Fibroblast of lung (primary cell): ENCODE data around the gene PTPRZ1.

Source experiments
- EZH2 ChIP-seq: IDR thresholded peaks from 2 replicates; pipeline ENCODE4 v1.5.1; 2012; ENCODE audit warnings: low read length, control low read depth, mild to moderate bottlenecking; ENCODE audit errors: missing control alignments
- TF ChIP-seq, protein P1 (sequence below), 2 donors: IDR thresholded peaks in 1 of 2; conservative IDR thresholded peaks in 1 of 2; 1 replicate in 1 of 2; 2 replicates in 1 of 2; pipeline ENCODE4 v1.5.1; 2011 to 2012; ENCODE audit warnings: low read length in 2 of 2, control low read depth in 1 of 2, inconsistent platforms in 1 of 2, low read depth in 1 of 2, mild to moderate bottlenecking in 1 of 2

DNA sequence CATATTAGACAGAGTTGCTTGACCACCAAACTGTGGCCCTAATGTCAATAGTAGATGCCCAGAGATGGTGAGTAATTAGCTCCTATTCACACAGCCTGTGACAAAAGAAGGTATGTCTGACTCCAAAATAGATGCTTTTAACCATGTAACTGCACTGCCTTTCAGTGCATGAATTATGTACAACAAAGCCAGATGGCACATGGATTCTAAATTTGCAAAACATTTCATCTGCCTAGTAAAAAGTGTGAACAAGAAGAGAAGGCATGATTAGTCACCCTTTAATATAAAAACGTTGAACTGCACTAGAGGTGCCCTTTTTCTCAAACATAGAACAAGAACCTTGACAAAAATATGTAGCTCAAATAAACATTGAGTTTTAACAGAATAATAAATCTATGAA is 35.5 kb upstream of the PTPRZ1 start:
- TF ChIP-seq, protein P1, sequence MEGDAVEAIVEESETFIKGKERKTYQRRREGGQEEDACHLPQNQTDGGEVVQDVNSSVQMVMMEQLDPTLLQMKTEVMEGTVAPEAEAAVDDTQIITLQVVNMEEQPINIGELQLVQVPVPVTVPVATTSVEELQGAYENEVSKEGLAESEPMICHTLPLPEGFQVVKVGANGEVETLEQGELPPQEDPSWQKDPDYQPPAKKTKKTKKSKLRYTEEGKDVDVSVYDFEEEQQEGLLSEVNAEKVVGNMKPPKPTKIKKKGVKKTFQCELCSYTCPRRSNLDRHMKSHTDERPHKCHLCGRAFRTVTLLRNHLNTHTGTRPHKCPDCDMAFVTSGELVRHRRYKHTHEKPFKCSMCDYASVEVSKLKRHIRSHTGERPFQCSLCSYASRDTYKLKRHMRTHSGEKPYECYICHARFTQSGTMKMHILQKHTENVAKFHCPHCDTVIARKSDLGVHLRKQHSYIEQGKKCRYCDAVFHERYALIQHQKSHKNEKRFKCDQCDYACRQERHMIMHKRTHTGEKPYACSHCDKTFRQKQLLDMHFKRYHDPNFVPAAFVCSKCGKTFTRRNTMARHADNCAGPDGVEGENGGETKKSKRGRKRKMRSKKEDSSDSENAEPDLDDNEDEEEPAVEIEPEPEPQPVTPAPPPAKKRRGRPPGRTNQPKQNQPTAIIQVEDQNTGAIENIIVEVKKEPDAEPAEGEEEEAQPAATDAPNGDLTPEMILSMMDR (conservative IDR thresholded peaks at IDR 0.05 in 1 of 2, IDR thresholded peaks at IDR 0.05 in 1 of 2; ENCODE audit: low read depth in 1 of 2, low read length in 2 of 2) = no peak
- no peak for TF ChIP-seq EZH2
